PC-9 (cell line): ENCODE data around the gene JADE1.

ENCODE experiments used
- CTCF ChIP-seq: fragments of 200-600 bp; sonication (generic); conservative IDR thresholded peaks from 2 replicates; pipeline ENCODE4 v1.6.1; 2017; ENCODE audit warnings: mixed run types, antibody characterized with exemption, mild to moderate bottlenecking, moderate library complexity
- EZH2 ChIP-seq: fragments of 200-600 bp; sonication (generic); IDR thresholded peaks from 2 replicates; pipeline ENCODE4 v1.8.0; 2017; ENCODE audit warnings: antibody characterized with exemption, low read depth

- TF ChIP-seq EZH2 (no peak), CTCF (no peak)
These were observed 44.2 kb downstream of the JADE1 start for GRCh38 chr4:128853741-128854140.
